HepG2 (cell line): ENCODE data around the gene IL18R1.

ENCODE experiments used
- CEBPB ChIP-seq: IDR thresholded peaks from 2 replicates; pipeline ENCODE4 v1.6.1; 2011; ENCODE audit warnings: low read depth, low read length, improper control_type of control experiment, borderline replicate concordance
- EZH2 ChIP-seq: conservative IDR thresholded peaks from 2 replicates; pipeline ENCODE4 v1.6.1; 2012; ENCODE audit warnings: mild to moderate bottlenecking, low read depth, low read length, moderate library complexity
- ZBTB21 ChIP-seq: sonication (generic); formaldehyde crosslinking; IDR thresholded peaks from 2 replicates; pipeline ENCODE4 v1.4.0; 2020; ENCODE audit warnings: missing genetic modification reagents
- ZFY ChIP-seq: sonication (generic); formaldehyde crosslinking; IDR thresholded peaks from 2 replicates; pipeline ENCODE4 v1.4.0; 2020; ENCODE audit warnings: missing genetic modification reagents
- ZNF138 ChIP-seq: sonication (generic); formaldehyde crosslinking; IDR thresholded peaks from 2 replicates; pipeline ENCODE4 v1.5.0; 2020; ENCODE audit warnings: mild to moderate bottlenecking, low read depth, missing genetic modification reagents
- ZNF326 ChIP-seq: sonication (generic); formaldehyde crosslinking; IDR thresholded peaks from 2 replicates; pipeline ENCODE4 v1.4.0; 2020; ENCODE audit warnings: missing genetic modification reagents, borderline replicate concordance
- ZZZ3 ChIP-seq: sonication (generic); formaldehyde crosslinking; IDR thresholded peaks from 2 replicates; pipeline ENCODE4 v1.4.0; 2020; ENCODE audit warnings: missing genetic modification reagents, mild to moderate bottlenecking, borderline replicate concordance
- TF ChIP-seq, protein P1 (sequence below): sonication (generic); formaldehyde crosslinking; IDR thresholded peaks from 2 replicates; pipeline ENCODE4 v1.5.0; 2020; ENCODE audit warnings: mild to moderate bottlenecking, missing genetic modification reagents, moderate library complexity
- TF ChIP-seq, protein P2 (sequence below): sonication (generic); formaldehyde crosslinking; IDR thresholded peaks from 2 replicates; pipeline ENCODE4 v1.4.0; 2020; ENCODE audit warnings: missing genetic modification reagents

DNA sequence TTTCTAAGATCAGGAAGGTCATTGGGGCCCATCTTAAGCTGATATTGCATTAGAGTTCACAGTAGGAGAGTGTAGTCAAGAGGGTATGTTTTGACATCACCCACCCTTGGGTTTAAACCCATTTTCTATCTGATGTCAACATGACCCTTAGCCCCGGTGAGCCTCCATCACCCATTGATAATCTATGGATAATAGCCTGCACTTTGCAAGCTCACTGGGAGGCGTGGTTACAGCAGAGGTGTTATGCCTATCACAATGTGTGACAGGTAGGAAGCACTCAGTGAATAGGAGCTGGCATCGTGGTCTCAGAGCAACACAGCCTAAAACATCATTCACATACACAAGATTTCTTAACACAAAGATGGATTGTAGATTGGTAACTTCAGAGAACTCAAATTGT, 88.6 kb downstream of the IL18R1 start:
- no peak for TF ChIP-seq EZH2
- TF ChIP-seq ZFY (CRISPR knock-in tag), result no peak
- TF ChIP-seq, protein P1, sequence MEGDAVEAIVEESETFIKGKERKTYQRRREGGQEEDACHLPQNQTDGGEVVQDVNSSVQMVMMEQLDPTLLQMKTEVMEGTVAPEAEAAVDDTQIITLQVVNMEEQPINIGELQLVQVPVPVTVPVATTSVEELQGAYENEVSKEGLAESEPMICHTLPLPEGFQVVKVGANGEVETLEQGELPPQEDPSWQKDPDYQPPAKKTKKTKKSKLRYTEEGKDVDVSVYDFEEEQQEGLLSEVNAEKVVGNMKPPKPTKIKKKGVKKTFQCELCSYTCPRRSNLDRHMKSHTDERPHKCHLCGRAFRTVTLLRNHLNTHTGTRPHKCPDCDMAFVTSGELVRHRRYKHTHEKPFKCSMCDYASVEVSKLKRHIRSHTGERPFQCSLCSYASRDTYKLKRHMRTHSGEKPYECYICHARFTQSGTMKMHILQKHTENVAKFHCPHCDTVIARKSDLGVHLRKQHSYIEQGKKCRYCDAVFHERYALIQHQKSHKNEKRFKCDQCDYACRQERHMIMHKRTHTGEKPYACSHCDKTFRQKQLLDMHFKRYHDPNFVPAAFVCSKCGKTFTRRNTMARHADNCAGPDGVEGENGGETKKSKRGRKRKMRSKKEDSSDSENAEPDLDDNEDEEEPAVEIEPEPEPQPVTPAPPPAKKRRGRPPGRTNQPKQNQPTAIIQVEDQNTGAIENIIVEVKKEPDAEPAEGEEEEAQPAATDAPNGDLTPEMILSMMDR (CRISPR knock-in tag), result no peak
- TF ChIP-seq CEBPB, result no peak
- no peak for TF ChIP-seq ZNF138
- TF ChIP-seq ZNF326 (CRISPR knock-in tag), result no peak
- no peak for TF ChIP-seq ZBTB21
- no peak for TF ChIP-seq ZZZ3 (CRISPR knock-in tag)
- TF ChIP-seq, protein P2, sequence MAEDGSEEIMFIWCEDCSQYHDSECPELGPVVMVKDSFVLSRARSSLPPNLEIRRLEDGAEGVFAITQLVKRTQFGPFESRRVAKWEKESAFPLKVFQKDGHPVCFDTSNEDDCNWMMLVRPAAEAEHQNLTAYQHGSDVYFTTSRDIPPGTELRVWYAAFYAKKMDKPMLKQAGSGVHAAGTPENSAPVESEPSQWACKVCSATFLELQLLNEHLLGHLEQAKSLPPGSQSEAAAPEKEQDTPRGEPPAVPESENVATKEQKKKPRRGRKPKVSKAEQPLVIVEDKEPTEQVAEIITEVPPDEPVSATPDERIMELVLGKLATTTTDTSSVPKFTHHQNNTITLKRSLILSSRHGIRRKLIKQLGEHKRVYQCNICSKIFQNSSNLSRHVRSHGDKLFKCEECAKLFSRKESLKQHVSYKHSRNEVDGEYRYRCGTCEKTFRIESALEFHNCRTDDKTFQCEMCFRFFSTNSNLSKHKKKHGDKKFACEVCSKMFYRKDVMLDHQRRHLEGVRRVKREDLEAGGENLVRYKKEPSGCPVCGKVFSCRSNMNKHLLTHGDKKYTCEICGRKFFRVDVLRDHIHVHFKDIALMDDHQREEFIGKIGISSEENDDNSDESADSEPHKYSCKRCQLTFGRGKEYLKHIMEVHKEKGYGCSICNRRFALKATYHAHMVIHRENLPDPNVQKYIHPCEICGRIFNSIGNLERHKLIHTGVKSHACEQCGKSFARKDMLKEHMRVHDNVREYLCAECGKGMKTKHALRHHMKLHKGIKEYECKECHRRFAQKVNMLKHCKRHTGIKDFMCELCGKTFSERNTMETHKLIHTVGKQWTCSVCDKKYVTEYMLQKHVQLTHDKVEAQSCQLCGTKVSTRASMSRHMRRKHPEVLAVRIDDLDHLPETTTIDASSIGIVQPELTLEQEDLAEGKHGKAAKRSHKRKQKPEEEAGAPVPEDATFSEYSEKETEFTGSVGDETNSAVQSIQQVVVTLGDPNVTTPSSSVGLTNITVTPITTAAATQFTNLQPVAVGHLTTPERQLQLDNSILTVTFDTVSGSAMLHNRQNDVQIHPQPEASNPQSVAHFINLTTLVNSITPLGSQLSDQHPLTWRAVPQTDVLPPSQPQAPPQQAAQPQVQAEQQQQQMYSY (CRISPR knock-in tag), result no peak
